ENCODE data around the gene NEURL1B. TPM values are rescaled to one million over a fixed set of nuclear protein-coding genes. Genes with fewer than 3 reads are reported as not detected.

Gene NEURL1B
- total RNA-seq, 4 donors from 2014 or later = 21.7 to 59.9 (median 41.5) TPM

DNA sequence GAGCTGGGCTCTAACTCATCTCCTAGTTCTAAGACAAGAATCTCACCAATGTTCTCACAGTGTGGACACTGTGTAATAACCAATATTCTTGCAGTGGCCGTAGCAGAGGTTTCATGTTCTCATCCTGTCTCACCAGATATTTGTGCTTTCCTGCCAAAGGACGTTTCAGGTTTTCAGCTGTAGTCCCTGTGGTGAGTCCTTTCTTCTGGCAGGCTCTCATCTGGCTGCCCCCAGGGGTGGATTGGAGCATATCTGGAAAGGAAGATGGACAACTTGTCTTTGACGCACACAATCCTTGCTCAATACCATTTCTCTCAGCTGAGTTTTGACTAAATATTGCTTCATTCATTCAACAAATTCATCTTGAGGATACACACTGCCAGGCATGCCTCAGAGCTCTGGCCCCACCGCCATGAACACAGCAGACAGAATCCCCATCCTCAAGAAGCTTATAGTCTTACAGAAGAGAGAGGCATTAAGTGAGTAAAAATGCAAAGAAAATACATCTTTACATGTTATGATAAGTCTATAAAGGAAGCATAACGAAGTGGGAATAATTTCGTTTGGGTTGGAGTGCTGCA is 33.8 kb upstream of the NEURL1B start:
- WGBS, 2 donors (ENCODE audit: low coverage in 1 of 2) = 63 to 73% methylated on average over 2 to 6 of the region's 6 CpGs

DNA sequence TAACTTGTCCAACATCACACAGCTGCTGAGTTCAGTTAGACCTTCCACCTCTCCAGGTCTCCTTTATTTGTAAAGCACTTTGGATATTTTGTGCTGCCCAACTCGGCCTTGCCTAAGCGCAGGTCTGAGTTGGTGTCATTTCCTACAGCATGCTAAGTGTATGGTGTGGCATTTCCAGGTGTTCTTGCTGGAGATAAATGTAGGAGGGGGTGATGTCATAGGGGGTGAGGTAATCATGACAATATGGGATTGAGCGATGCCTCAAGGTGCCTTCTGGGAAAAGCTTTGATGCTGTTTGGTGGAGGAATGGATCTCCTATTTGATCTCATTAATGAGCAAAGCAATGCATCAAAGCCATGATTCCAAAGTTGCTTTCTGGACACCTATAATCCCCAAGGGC is 32.3 kb upstream of the NEURL1B start:
- no peaks in the 10 kb centered on the region for H3K27me3 ChIP-seq
- H3K36me3 ChIP-seq = no peaks in the 10 kb centered on the region
- peaks cover 0 to 15% (median 0%) of the 10 kb centered on the region in 3 donors for H3K9me3 ChIP-seq
- H3K4me3 ChIP-seq = no peak overlapping the region
- peak overlapping the region in 2 of 4 donors; percentile 42 to 61 for H3K27ac ChIP-seq
- WGBS, 2 donors (ENCODE audit: low coverage in 1 of 2) = 80 to 100% methylated on average over 1 to 2 of the region's 3 CpGs
- TF ChIP-seq EP300 (IDR thresholded peaks at IDR 0.05) (no peak), POLR2A (IDR thresholded peaks at IDR 0.05) (no peak)
- H3K4me1 ChIP-seq = peaks cover 0 to 3% (median 0%) of the 10 kb centered on the region in 3 donors
- no peak for ATAC-seq

More for the DNA sequence above, 33.8 kb upstream of the NEURL1B start:
- no peak for TF ChIP-seq POLR2A (IDR thresholded peaks at IDR 0.05)
- no peak for TF ChIP-seq EP300 (IDR thresholded peaks at IDR 0.05)
- TF ChIP-seq, protein P1, sequence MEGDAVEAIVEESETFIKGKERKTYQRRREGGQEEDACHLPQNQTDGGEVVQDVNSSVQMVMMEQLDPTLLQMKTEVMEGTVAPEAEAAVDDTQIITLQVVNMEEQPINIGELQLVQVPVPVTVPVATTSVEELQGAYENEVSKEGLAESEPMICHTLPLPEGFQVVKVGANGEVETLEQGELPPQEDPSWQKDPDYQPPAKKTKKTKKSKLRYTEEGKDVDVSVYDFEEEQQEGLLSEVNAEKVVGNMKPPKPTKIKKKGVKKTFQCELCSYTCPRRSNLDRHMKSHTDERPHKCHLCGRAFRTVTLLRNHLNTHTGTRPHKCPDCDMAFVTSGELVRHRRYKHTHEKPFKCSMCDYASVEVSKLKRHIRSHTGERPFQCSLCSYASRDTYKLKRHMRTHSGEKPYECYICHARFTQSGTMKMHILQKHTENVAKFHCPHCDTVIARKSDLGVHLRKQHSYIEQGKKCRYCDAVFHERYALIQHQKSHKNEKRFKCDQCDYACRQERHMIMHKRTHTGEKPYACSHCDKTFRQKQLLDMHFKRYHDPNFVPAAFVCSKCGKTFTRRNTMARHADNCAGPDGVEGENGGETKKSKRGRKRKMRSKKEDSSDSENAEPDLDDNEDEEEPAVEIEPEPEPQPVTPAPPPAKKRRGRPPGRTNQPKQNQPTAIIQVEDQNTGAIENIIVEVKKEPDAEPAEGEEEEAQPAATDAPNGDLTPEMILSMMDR (IDR thresholded peaks at IDR 0.05) = no peak
- TF ChIP-seq POLR2AphosphoS5 (IDR thresholded peaks at IDR 0.05) = no peak
- Histone ChIP-seq H3K4me1 (peaks cover 0 to 18% (median 7%) of the 10 kb centered on the region in 3 donors), H3K9me3 (peaks cover 0 to 15% (median 0%) of the 10 kb centered on the region in 3 donors), H3K4me3 (no peak overlapping the region), H3K27me3 (no peaks in the 10 kb centered on the region), H3K27ac (peak overlapping the region in 3 of 4 donors; percentile 14 to 61 (median 48)), H3K36me3 (no peaks in the 10 kb centered on the region)
- peak; percentile 79 for ATAC-seq

DNA sequence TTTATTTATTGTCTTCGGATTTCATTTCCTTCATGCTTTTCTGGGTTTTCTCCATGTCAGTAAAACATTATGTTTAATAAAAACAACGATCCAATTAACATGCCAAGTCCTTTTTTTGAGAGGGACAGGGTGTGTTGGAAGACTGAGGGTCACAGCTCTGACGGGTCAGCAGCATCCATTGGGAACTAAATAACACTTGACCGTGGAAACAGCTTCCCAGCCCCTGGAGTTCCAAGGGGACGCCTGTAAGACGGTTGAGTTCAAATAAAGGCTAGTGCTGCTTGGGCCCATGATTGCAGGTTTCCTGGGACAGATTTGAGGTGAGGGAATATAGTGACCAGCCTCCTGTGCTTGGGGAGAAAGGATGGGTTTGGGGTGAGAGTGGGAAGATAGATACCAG is 30.4 kb upstream of the NEURL1B start:
- H3K36me3 ChIP-seq = no peaks in the 10 kb centered on the region
- H3K27me3 ChIP-seq = no peaks in the 10 kb centered on the region
- no peak for ATAC-seq
- H3K27ac ChIP-seq = no peak overlapping the region
- no peak overlapping the region for H3K4me3 ChIP-seq
- WGBS, 2 donors (ENCODE audit: low coverage in 1 of 2) = 78 to 91% methylated on average over 6 of the region's 6 CpGs
- H3K9me3 ChIP-seq = peaks cover 0 to 19% (median 0%) of the 10 kb centered on the region in 3 donors
- no peaks in the 10 kb centered on the region for H3K4me1 ChIP-seq
- TF ChIP-seq EP300 (IDR thresholded peaks at IDR 0.05) = no peak
- TF ChIP-seq POLR2A (IDR thresholded peaks at IDR 0.05) = no peak
- TF ChIP-seq POLR2AphosphoS5 (IDR thresholded peaks at IDR 0.05) = no peak
- TF ChIP-seq, protein P1 (IDR thresholded peaks at IDR 0.05) = no peak

DNA sequence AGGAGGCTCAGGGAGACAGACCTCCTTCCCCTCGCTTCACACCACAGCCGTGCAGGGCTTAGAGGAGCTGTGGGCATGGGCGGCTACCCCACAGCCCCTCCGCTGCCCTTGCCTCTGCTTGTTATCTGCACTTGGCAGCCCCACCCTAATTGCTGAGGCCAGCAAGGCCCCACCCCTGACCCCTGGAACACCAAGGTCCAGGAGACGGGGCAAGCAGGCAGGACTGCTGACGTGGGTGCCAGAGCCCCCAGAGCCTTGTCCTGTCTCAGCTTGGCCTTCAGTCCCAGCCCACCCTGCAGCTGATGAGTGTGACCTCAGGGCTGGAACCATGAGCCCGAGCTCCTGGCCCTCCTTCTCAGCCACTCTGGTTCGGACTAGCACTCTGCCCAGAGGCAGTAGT is 29.1 kb upstream of the NEURL1B start:
- WGBS, 2 donors (ENCODE audit: low coverage in 1 of 2) = 97% methylated on average over 4 of the region's 8 CpGs; no CpG with 5 or more reads in 1 of the 2 donors
- H3K27ac ChIP-seq = peak overlapping the region in 2 of 4 donors; percentile 22 to 30

DNA sequence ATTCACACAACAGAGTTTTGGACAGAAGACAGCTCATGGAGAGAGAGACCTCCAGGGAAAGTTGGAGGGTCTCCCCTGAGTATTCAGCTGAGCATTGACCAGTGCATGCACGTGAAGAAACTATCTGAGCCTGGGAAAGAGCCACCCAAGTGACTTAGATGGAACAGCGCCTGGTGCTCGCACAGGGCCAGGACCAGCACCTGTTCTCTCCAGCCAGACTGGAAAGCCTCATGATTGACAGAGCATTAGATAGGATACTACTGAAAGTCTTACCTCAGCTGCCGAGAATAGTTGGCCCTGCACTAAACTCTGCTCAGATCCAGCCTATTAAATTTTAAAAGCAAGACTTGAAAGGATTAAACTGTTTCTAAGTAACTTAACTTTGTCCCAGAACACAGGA is 28.3 kb upstream of the NEURL1B start:
- TF ChIP-seq POLR2A (IDR thresholded peaks at IDR 0.05) = no peak
- no peak for TF ChIP-seq EP300 (IDR thresholded peaks at IDR 0.05)
- no peak for TF ChIP-seq POLR2AphosphoS5 (IDR thresholded peaks at IDR 0.05)
- TF ChIP-seq, protein P1 (IDR thresholded peaks at IDR 0.05) = no peak
- WGBS, 2 donors (ENCODE audit: low coverage in 1 of 2) = 40 to 62% methylated on average over 1 to 2 of the region's 4 CpGs
- no peak for ATAC-seq
- no peaks in the 10 kb centered on the region for H3K4me1 ChIP-seq
- H3K9me3 ChIP-seq = peaks cover 0 to 8% (median 0%) of the 10 kb centered on the region in 3 donors
- no peaks in the 10 kb centered on the region for H3K27me3 ChIP-seq
- no peak overlapping the region for H3K4me3 ChIP-seq
- no peaks in the 10 kb centered on the region for H3K36me3 ChIP-seq
- no peak overlapping the region for H3K27ac ChIP-seq

More for the DNA sequence above, 29.1 kb upstream of the NEURL1B start:
- TF ChIP-seq, protein P1 (IDR thresholded peaks at IDR 0.05) = no peak
- TF ChIP-seq POLR2AphosphoS5 (IDR thresholded peaks at IDR 0.05) (no peak), EP300 (IDR thresholded peaks at IDR 0.05) (no peak), POLR2A (IDR thresholded peaks at IDR 0.05) (no peak)
- H3K4me3 ChIP-seq = no peak overlapping the region
- no peak for ATAC-seq
- peaks cover 0 to 8% (median 0%) of the 10 kb centered on the region in 3 donors for H3K9me3 ChIP-seq
- no peaks in the 10 kb centered on the region for H3K4me1 ChIP-seq
- H3K27me3 ChIP-seq = no peaks in the 10 kb centered on the region
- H3K36me3 ChIP-seq = no peaks in the 10 kb centered on the region

Data from gastroesophageal sphincter (tissue), 4 donors.